ENCODE results near the gene LDB1.

The LDB1 gene, protein sequence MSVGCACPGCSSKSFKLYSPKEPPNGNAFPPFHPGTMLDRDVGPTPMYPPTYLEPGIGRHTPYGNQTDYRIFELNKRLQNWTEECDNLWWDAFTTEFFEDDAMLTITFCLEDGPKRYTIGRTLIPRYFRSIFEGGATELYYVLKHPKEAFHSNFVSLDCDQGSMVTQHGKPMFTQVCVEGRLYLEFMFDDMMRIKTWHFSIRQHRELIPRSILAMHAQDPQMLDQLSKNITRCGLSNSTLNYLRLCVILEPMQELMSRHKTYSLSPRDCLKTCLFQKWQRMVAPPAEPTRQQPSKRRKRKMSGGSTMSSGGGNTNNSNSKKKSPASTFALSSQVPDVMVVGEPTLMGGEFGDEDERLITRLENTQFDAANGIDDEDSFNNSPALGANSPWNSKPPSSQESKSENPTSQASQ

DNA sequence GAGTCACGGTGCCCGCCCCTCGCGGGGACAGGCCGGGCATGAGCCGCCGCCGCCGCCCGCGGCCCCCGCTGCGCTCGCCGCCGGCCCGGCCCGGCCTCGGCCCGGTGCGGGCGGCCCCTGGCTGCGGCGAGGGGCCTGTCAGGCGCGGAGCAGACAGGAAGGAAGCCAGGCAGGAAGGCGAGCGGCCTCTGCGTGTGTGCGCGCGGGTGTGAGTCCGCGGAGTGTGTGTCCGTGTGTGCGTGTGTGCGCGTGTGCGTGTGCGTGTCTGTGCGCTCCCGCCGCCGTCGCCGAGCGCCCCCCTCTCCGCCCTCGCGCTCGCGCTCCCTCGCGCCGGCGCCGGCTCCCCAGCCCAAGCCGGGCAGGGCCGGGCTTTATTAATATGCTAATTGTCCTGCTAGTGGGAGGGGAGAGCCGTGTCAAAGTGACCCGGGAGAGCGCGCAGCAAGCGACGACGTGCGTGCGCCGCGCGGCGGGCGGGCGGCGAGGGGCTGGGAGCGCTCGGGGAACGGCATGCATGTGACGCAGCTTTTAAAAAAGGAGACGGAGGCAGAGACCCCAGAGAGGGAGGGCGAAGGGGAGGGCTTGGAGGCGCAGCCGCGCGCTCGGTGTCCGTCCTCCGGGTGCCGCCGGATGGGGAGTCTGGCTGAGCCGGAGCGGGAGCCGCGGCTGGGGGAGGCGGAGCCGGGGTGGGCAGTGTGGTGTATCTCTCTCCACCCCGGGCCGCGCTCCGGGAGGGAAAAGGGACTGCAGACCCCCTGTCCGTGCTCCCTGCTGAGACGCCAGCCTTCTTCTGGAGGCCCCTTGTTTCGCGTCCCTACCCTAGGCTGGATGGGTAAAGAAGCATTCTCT, at the start of gene LDB1:
Gene LDB1, minus strand, starts transcription at position 227 of the 849 bp plus-strand sequence. CDS start 258 bp downstream, outside the sequence.
- peak; percentile 70 for DNase-seq (ENCODE audit: low read depth)

DNA sequence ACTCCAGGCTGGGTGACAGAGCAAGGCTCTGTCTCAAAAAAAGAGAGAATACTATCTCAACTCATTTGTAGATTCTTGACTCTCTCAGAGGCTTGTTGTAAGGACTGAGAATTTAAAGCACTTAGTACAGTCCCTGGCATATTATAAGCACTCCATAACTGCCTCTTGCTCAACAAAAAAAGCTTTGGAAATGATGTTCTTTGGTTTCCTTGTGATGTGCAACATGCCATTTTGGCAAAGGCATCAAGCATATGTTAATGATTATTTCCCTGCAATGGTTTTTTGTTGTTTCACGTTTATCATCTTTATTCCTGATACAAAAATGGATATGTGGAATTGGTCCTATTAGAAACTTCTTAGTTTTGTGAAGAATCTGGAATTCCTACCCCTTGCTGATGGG, 47.7 kb upstream of the LDB1 start:
- DNase-seq (ENCODE audit: low read depth): no peak

DNA sequence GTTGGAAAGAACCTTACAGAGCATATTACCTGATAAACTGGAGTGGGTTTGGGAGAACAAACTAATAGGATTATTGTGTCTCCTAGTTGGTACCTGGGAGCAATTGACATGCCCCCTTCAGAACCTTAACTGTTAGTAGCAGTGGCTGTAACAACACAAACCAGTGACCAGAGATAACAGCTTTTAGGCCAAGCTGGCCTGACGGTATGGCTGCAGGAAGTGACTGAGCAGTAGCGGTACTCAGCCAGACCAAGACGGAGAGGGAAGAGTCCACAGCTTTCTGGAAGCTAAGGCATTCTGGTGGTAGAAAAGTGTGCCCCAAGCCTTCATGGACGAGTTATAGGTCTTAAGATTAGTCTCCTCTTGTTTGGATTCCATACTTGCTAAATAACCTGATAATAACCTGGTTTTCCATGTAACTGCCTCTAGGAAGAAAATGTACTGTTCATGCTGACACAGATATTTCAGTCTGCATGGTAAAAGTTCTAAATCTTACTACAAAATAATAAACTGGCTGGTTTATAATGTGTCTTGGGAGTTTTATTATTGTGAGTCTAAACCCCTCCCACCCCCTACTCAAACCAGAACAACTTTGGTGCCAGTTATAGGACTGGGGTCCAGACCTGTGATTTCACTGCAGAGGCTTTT, 43.3 kb upstream of the LDB1 start:
- DNase-seq (ENCODE audit: low read depth): no peak

DNA sequence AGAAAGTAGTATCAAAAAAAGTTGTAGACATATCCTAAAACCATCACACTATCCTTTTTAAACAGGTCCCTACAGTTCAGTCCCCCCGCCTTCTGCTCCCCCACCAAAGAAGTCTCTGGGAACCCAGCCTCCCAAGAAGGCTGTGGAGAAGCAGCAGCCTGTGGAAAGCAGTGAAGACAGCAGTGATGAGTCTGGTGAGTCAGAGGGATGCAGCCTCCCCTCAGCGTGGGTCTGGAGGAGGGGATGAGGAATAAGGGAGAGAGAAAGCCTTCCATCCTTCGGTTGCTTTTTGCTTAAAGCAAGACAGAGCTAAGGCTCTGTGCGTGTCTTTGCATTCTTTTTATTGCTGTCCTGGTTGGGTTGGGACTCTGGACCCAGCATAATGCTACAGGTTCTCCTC, 39.7 kb upstream of the LDB1 start:
- no peak for DNase-seq (ENCODE audit: low read depth)

DNA sequence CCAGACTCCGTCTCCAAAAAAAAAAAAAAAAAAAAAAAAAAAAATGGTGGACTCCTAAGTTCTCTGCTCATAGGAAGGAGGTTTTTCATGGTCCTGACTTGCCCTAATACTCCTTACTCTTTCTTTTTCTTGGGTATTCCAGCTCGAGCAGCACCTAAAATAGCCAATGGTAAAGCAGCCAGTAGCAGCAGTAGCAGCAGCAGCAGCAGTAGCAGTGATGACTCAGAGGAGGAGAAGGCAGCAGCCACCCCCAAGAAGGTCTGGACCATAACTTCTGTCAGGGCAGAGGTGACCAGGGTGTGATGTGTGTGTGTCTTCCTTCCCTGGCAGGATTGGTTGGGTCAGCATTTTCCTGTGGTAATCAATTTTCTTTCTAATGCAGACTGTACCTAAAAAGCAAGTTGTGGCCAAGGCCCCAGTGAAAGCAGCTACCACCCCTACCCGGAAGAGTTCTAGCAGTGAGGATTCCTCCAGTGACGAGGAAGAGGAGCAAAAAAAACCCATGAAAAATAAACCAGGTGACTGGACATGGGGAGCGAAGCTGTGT, 39.0 kb upstream of the LDB1 start:
- peak; percentile 27 for DNase-seq (ENCODE audit: low read depth)

DNA sequence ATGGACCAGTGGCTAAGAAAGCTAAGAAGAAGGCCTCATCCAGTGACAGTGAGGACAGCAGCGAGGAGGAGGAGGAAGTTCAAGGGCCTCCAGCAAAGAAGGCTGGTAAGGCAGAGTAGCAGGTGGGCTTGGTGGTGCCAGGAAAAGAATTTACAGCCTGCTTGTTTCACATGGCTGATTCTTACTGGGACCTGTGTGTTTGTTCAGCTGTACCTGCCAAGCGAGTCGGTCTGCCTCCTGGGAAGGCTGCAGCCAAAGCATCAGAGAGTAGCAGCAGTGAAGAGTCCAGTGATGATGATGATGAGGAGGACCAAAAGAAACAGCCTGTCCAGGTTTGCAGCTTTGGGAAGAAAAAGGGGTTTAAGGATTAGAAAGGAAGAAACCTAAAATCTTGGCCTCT, 37.1 kb upstream of the LDB1 start:
- no peak for DNase-seq (ENCODE audit: low read depth)

DNA sequence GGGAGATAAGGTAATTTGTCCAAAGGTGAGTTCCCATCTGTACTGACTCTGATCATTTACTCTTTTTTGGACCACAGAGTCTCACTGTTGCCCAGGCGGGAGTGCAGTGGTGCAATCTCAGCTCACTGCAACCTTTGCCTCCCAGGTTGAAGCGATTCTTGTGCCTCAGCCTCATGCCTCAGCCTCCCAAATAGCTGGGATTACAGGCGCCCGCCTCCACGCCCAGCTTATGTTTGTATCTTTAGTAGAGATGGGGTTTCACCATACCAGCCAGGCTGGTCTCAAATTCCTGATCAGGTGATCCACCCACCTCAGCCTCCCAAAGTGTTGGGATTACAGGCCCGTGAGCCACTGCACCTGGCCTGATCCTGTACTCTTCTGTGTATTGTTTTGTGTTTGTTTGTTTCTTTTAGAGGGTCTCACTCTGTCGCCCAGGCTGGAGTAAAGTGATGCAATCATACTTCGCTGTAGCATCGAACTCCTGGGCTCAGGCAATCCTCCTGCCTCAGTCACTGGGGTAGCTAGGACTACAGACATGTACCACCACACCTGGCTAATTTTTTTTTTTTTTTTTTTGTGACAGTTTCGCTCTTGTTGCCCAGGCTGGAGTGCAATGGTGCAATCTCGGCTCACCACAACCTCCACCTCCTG, 34.4 kb upstream of the LDB1 start:
- DNase-seq (ENCODE audit: low read depth): no peak

DNA sequence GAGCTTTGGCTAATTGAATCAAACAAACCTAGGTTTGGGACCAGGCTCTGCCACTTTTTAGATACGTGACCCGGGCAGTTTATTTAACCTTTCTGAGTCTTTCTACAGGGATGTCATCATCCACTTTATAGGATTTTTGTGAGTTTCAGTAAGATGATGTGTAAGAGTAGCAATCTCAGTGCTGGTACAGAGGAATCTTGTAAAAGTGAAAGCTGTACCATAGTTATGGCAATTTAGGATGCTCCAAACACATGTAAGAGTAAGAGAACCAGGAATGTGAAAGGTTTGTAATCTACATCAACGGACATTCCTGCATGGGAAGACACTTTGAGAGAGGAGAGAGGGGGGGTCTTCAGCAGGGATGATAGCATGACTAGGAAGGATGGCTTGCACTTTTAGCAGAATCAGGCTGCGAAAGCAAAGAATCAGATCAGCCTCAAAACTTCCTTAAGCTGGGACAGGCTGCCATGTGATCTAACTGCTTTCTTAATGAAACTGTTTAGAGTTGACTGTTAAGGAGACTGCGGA, 33.0 kb upstream of the LDB1 start:
- DNase-seq (ENCODE audit: low read depth): no peak

DNA sequence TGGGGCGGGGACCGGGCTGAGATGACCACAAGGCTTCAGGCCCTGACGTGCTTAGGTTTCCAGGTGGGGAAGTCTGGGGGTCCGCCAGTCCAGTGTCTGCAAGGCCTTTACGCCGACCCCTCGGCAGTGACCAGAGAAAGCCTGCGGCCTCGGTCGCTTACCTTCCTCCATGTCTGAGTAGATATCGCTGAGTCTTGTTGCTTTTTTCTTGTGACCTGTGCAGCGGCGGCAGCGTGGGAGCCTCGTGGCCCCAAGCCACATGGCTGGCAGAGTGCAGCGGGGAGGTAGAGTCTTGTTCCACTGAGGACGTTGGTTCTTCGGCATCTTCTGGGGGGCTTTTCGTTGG, 32.4 kb upstream of the LDB1 start:
- peak; percentile 12 for DNase-seq (ENCODE audit: low read depth)

DNA sequence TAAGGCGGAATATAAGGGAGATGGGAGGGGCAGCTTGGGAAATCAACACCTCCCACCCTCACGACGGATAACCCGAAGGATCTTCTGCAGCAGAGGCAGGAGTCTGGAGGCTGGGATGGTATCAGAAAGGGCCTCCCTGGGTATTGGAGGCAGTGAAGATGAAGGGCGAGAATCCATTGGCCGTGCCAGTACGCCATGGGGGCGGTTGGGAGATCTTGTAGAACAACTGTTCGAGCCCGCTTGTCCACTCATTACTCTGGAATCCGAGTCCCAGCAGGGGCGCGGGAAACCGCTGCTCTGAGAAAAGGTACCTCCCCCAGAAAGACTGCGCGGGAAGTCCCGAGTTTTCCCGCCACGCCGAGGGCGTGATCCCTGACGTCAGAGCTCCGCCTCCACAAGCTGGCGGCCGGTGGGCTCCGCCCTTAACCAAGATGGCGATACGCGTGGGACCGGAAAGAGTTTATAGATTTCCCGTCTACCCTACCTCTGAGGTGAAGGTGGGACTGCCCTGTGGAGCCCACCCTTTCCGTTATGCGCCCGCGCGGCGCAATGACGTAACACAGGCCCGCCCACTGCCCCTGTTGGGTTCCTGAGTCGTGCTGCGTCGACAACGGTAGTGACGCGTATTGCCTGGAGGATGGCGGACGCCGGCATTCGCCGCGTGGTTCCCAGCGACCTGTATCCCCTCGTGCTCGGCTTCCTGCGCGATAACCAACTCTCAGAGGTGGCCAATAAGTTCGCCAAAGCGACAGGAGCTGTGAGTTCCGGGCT, 31.8 kb upstream of the LDB1 start, which contains the start of gene NOLC1:
Gene NOLC1, plus strand, starts transcription at position 616 of the 771 bp plus-strand sequence. Its CDS starts 22 bp downstream, at position 638.
- peak; percentile 99 for DNase-seq (ENCODE audit: low read depth)

DNA sequence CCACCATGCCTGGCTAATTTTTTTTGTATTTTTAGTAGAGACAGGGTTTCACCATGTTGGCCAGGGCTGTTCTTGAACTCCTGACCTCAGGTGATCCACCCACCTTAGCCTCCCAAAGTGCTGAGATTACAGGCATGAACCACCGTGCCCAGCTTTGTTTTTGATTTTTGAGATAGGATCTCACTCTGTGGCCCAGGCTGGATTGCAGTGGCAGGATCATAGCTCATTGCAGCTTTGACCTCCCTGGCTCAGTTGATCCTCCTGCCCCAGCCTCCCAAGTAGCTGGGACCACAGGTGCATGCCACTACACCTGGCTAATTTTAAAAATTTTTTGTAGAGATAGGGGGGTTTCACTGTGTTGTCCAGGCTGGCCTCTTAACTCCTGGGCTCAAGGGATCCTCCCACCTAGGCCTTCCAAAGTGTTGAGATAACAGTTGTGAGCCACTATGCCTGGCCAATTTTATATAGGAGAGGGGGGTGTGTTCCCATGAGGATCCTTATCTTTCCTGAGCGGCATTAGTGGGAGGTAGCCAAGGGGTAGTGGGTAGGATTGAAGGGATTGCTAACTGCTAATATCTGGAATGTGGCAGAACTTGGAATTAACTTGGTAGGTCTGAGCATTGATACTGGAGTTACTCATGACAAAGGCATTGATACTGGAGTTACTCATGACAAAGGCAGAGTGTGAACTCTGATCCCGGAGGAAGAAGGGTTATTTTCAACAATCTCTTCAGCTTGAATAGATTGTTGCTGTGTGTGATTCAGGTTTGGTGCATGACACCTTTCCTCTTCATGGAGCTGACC, 31.0 kb upstream of the LDB1 start:
- peak; percentile 70 for DNase-seq (ENCODE audit: low read depth)

DNA sequence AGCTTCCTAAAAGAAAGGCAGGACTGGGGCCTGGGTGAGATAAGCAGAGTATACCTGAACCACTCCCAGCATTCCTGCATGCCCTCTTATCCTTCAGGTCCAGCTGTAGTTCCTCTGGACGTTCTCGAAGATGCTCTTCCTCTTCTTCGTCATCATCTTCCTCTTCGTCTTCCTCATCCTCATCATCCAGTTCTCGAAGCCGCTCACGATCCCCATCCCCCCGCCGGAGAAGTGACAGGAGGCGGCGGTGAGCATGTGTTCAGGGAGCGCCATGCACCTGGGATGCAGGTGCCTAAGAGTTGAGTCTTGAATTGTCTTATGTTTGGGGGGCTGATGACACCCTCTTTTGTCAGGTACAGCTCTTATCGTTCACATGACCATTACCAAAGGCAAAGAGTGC, 28.1 kb upstream of the LDB1 start:
- no peak for DNase-seq (ENCODE audit: low read depth)

DNA sequence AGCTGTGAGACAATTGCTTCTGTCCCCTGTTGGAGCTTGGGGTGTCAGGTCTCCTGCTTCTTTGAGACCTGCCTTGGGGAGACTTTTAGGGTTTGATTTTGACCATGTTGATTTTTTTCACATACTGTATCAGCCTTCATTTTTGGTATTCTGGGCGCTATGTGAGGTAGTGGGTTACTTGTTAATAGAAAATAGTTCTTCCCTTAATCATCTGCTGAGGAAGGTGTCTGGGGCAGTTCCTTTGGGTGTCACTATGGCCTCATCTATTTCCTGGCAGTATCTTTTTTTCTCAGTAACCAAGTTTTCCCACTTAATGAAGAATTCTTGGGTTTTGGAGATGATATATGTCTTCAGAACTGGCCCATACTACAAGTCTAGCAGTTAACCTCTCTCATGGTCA, 27.4 kb upstream of the LDB1 start:
- DNase-seq (ENCODE audit: low read depth): no peak

DNA sequence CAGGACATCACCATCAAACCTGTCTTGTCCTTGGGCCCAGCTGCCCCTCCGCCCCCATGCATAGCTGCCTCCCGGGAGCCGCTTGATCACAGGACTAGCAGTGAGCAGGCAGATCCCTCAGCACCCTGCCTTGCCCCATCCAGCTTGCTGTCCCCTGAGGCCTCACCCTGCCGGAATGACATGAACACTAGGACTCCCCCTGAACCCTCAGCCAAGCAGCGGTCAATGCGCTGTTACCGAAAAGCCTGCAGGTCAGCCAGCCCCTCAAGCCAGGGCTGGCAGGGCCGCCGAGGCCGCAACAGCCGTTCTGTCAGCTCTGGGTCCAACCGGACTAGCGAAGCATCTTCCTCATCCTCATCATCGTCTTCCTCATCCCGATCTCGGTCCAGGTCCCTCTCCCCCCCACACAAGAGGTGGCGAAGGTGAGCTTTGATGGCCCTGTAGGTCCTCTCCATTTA, 26.8 kb upstream of the LDB1 start:
- DNase-seq (ENCODE audit: low read depth): no peak

DNA sequence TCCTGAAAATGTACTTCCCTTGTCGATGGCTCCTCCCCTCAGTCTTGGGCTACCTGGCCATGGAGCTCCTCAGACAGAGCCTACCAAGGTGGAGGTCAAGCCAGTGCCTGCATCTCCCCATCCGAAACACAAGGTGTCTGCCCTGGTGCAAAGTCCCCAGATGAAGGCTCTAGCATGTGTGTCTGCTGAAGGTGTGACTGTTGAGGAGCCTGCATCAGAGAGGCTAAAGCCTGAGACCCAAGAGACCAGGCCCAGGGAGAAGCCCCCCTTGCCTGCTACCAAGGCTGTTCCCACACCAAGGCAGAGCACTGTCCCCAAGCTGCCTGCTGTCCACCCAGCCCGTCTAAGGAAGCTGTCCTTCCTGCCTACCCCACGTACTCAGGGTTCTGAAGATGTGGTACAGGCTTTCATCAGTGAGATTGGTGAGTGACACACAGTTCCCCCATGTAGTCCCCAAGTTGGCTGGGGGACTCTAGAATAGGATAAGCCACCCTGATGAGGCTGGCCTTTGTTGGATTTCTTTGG, 21.5 kb upstream of the LDB1 start:
- no peak for DNase-seq (ENCODE audit: low read depth)

DNA sequence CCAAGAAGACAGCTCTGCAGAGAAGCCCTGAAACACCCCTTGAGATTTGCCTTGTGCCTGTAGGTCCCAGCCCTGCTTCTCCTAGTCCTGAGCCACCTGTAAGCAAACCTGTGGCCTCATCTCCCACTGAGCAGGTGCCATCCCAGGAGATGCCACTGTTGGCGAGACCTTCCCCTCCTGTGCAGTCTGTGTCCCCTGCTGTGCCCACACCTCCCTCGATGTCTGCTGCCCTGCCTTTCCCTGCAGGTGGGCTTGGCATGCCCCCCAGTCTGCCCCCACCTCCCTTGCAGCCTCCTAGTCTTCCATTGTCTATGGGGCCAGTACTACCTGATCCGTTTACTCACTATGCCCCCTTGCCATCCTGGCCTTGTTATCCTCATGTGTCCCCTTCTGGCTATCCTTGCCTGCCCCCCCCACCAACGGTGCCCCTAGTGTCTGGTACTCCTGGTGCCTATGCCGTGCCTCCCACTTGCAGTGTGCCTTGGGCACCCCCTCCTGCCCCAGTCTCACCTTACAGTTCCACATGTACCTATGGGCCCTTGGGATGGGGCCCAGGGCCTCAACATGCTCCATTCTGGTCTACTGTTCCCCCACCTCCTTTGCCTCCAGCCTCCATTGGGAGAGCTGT, 20.9 kb upstream of the LDB1 start:
- no peak for DNase-seq (ENCODE audit: low read depth)

DNA sequence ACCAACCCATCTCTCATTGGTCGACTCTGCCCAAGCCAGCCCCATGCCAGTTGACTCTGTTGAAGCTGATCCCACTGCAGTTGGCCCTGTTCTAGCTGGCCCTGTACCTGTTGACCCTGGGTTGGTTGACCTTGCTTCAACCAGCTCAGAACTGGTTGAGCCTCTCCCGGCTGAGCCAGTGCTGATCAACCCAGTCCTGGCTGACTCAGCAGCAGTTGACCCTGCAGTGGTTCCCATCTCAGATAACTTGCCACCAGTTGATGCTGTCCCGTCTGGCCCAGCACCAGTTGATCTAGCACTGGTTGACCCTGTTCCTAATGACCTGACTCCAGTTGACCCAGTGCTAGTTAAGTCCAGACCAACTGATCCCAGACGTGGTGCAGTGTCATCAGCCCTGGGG, 20.1 kb upstream of the LDB1 start:
- DNase-seq (ENCODE audit: low read depth): no peak

DNA sequence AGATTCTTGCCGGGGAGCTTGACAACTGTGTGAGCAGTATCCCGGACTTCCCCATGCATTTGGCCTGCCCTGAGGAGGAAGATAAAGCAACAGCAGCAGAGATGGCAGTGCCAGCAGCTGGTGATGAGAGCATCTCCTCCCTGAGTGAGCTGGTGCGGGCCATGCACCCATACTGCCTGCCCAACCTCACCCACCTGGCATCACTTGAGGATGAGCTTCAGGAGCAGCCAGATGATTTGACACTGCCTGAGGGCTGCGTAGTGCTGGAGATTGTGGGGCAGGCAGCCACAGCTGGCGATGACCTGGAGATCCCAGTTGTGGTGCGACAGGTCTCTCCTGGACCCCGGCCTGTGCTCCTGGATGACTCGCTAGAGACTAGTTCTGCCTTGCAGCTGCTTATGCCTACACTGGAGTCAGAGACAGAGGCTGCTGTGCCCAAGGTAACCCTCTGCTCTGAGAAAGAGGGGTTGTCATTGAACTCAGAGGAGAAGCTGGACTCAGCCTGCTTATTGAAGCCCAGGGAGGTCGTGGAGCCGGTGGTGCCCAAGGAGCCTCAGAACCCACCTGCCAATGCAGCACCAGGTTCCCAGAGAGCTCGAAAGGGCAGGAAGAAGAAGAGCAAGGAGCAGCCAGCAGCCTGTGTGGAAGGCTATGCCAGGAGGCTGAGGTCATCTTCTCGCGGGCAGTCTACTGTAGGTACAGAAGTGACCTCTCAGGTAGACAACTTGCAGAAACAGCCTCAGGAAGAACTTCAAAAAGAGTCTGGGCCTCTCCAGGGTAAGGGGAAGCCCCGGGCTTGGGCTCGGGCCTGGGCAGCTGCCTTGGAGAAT, 19.3 kb upstream of the LDB1 start:
- no peak for DNase-seq (ENCODE audit: low read depth)

Measured in amniotic epithelial cell (primary cell).